ENCODE data around the gene CCR3. TPM values are rescaled to one million over a fixed set of nuclear protein-coding genes. Genes with fewer than 3 reads are reported as not detected.

Gene CCR3
- total RNA-seq, 2 experiments from 2014 or later: 1.3 to 1.9 TPM

Other genes with a start within 250 kb of the CCR3 start
- 10 to 100 TPM; 37.9 to 39.1 TPM for gene FYCO1, start 246.6 kb upstream of the CCR3 start, total RNA-seq
- not detected for gene XCR1, start 215.0 kb upstream of the CCR3 start, total RNA-seq
- 10 to 100 TPM; 58.6 to 63.9 TPM for gene CCR1, start 34.1 kb upstream of the CCR3 start, total RNA-seq
- 10 to 100 TPM; 52.5 to 53.0 TPM for gene CCR2, start 111.7 kb downstream of the CCR3 start, total RNA-seq
- gene CCR5, start 128.5 kb downstream of the CCR3 start, total RNA-seq: 10 to 100 TPM; 39.6 to 44.3 TPM
- gene CCRL2, start 164.8 kb downstream of the CCR3 start, total RNA-seq: 10 to 100 TPM; 13.5 to 14.4 TPM
- not detected for gene LTF, start 222.4 kb downstream of the CCR3 start, total RNA-seq